Keratinocyte (primary cell): ENCODE data around the gene DLEC1.

ENCODE experiments used
- CTCF ChIP-seq, 3 experiments: IDR thresholded peaks in 1 of 3; conservative IDR thresholded peaks in 1 of 3; optimal IDR thresholded peaks in 1 of 3; 2 replicates in 2 of 3; 3 replicates in 1 of 3; pipeline versions ENCODE3 to v1.5.1; 2011; ENCODE audit warnings: low read length in 3 of 3, mild to moderate bottlenecking in 3 of 3, moderate library complexity in 2 of 3, control low read depth in 1 of 3, inconsistent platforms in 1 of 3; ENCODE audit not compliant: insufficient read depth in 2 of 3; ENCODE audit errors: extremely low read depth in 1 of 3
- EZH2 ChIP-seq: IDR thresholded peaks from one replicate; pipeline ENCODE4 v1.6.1; 2012; ENCODE audit warnings: inconsistent platforms, mild to moderate bottlenecking, low read length, moderate library complexity

- TF ChIP-seq CTCF (optimal IDR thresholded peaks at IDR 0.05 in 1 of 3, IDR thresholded peaks at IDR 0.05 in 1 of 3, conservative IDR thresholded peaks at IDR 0.05 in 1 of 3; ENCODE audit: extremely low read depth in 1 of 3, insufficient read depth in 2 of 3, low read length in 3 of 3): no peak
- no peak for TF ChIP-seq EZH2
These were observed 62.9 kb downstream of the DLEC1 start for GRCh38 chr3:38101811-38102443.
